ENCODE measurements around the gene SEC62.

GRCh38 chr3:169939320-169939719 lies 27.3 kb upstream of the SEC62 start:
- TF ChIP-seq CTCF (IDR thresholded peaks at IDR 0.05), result no peak
- TF ChIP-seq AFF4 (CRISPR knock-in tag; IDR thresholded peaks at IDR 0.05; ENCODE audit: borderline replicate concordance), result no peak
- TF ChIP-seq ESRRA (CRISPR knock-in tag; IDR thresholded peaks at IDR 0.05; ENCODE audit: borderline replicate concordance), result no peak
- no peak for TF ChIP-seq CBFB (CRISPR knock-in tag; IDR thresholded peaks at IDR 0.05; ENCODE audit: low read depth)
- TF ChIP-seq ZNF138 (CRISPR knock-in tag; conservative IDR thresholded peaks at IDR 0.05), result no peak
- no peak for TF ChIP-seq ZBTB43 (CRISPR knock-in tag; IDR thresholded peaks at IDR 0.05)
- no peak for TF ChIP-seq NR2C2 (CRISPR knock-in tag; IDR thresholded peaks at IDR 0.05)
- no peak for TF ChIP-seq E2F4 (CRISPR knock-in tag; IDR thresholded peaks at IDR 0.05; ENCODE audit: borderline replicate concordance, low read depth)
- no peak for TF ChIP-seq ATF1 (CRISPR knock-in tag; IDR thresholded peaks at IDR 0.05)
- no peak for TF ChIP-seq E2F5 (CRISPR knock-in tag; IDR thresholded peaks at IDR 0.05)
- TF ChIP-seq SMAD3 (CRISPR knock-in tag; IDR thresholded peaks at IDR 0.05; ENCODE audit: borderline replicate concordance), result no peak

All from WTC11 (cell line).